Tibial artery (tissue), 4 donors: ENCODE measurements around the gene CFAP161.

ENCODE experiments used
- DNase-seq, 2 donors: peaks; one replicate each; pipeline ENCODE4 v3.0.0-alpha.2; 2019
- H3K27ac ChIP-seq, 2 donors: fragments of 200-600 bp; sonication (generic) in 1 of 2; 1 replicate in 1 of 2; 2 replicates in 1 of 2; pipeline ENCODE4 v1.5.1; 2018 to 2019; ENCODE audit warnings: mild to moderate bottlenecking in 1 of 2
- H3K27me3 ChIP-seq, 2 donors: fragments of 200-600 bp; sonication (generic) in 1 of 2; one replicate each; pipeline versions ENCODE4 v1.5.1 to v1.6.0; 2016 to 2019
- H3K36me3 ChIP-seq, 3 donors: fragments of 200-600 bp; sonication (generic) in 2 of 3; one replicate each; pipeline ENCODE4 v1.5.1; 2016 to 2019; ENCODE audit warnings: mild to moderate bottlenecking in 2 of 3
- H3K4me1 ChIP-seq, 4 donors: fragments of 200-600 bp; sonication (generic) in 2 of 4; 1 replicate in 3 of 4; 2 replicates in 1 of 4; pipeline ENCODE4 v1.5.1; 2016 to 2019
- H3K4me3 ChIP-seq, 2 donors: fragments of 200-600 bp; sonication (generic) in 1 of 2; 1 replicate in 1 of 2; 2 replicates in 1 of 2; pipeline ENCODE4 v1.5.1; 2018 to 2019; ENCODE audit warnings: mild to moderate bottlenecking in 2 of 2
- H3K9me3 ChIP-seq, 3 donors: fragments of 200-600 bp; sonication (generic) in 1 of 3; one replicate each; pipeline ENCODE4 v1.5.1; 2016 to 2019
- CTCF ChIP-seq, 2 experiments: fragments of 200-600 bp in 1 of 2; fragments of 450-650 bp in 1 of 2; IDR thresholded peaks; one replicate each; pipeline ENCODE4 v1.5.1; 2017 to 2019; ENCODE audit warnings: antibody characterized with exemption in 2 of 2, mild to moderate bottlenecking in 1 of 2, moderate library complexity in 1 of 2
- intact Hi-C: fragments of 100-400 bp; cut with DNase I; formaldehyde crosslinking; loops from one replicate; pipeline ENCODE4 v1.15.0; 2023; ENCODE audit warnings: low total_unique reads

Gene CFAP161

GRCh38 chr15:81152339-81152738, 18.3 kb downstream of the CFAP161 start:
- H3K27ac ChIP-seq: no peak overlapping the region
- no peaks in the 10 kb centered on the region for H3K9me3 ChIP-seq
- H3K27me3 ChIP-seq: peaks cover 0 to 2% of the 10 kb centered on the region in 2 donors
- intact Hi-C loops: loop anchor here (5.0 kb wide), 1 partner anchor 115 kb away; no protein-coding TSS in a partner anchor
- H3K4me3 ChIP-seq: no peak overlapping the region
- TF ChIP-seq CTCF (IDR thresholded peaks at IDR 0.05): no peak
- no peaks in the 10 kb centered on the region for H3K36me3 ChIP-seq
- H3K4me1 ChIP-seq: peaks cover 0 to 8% (median 0%) of the 10 kb centered on the region in 4 donors
- no peak for DNase-seq

DNA sequence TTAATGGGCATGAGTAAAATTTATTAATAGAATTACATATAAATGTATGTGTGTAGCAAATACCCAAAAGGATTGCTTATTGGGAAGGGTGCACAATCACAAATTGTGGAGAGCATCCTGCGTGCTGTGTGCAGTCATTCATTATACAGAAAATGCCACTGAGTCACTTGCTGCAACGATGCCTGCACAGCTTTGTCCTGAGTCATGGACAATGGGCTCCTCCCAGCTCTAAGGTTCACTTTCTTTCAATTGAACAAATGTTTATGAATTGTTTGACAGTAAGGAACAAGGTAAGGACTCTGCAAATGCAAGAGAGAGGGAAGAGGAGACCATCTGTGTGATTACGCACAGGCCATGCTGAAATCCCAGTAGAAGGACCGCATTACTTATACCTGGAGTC, 18.7 kb downstream of the CFAP161 start:
- intact Hi-C loops: loop anchor here (5.0 kb wide), 1 partner anchor 115 kb away; no protein-coding TSS in a partner anchor
- TF ChIP-seq CTCF (IDR thresholded peaks at IDR 0.05): no peak
- Histone ChIP-seq H3K4me1 (peaks cover 0 to 10% (median 0%) of the 10 kb centered on the region in 4 donors), H3K9me3 (no peaks in the 10 kb centered on the region), H3K27ac (no peak overlapping the region), H3K36me3 (no peaks in the 10 kb centered on the region), H3K4me3 (no peak overlapping the region), H3K27me3 (peaks cover 0 to 2% of the 10 kb centered on the region in 2 donors)
- DNase-seq: no peak

- Histone ChIP-seq H3K4me1 (peaks cover 0 to 16% (median 5%) of the 10 kb centered on the region in 4 donors), H3K36me3 (no peaks in the 10 kb centered on the region), H3K9me3 (no peaks in the 10 kb centered on the region), H3K27me3 (no peaks in the 10 kb centered on the region), H3K27ac (no peak overlapping the region), H3K4me3 (no peak overlapping the region)
- DNase-seq: peak in 1 of 2 donors; percentile 71
- peak; percentile 60 to 63 for TF ChIP-seq CTCF (IDR thresholded peaks at IDR 0.05)
- intact Hi-C loops: no loop called here
Measured at GRCh38 chr15:81155375-81156218, 21.5 kb downstream of the CFAP161 start.

DNA sequence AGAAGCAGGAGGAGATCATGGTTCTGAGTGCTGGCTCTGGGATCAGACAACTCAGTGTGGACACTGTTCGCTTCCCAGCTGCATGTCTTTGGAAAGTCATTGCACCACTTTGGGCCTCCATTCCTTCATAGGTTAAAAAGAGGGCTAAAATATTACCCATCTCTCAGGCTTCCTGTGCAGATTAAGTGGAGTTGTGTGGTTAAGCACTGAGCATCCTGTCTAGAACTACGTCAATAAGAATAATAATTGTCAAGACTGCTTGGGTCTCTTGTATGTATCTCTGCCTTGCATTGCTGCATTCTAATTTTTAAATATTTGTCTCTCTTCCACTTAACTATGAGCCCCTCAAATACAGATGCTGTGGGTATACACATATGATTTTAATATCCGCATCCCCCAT, 22.3 kb downstream of the CFAP161 start:
- Histone ChIP-seq H3K27me3 (no peaks in the 10 kb centered on the region), H3K4me3 (no peak overlapping the region), H3K36me3 (no peaks in the 10 kb centered on the region), H3K4me1 (peaks cover 0 to 23% (median 12%) of the 10 kb centered on the region in 4 donors), H3K27ac (no peak overlapping the region), H3K9me3 (no peaks in the 10 kb centered on the region)
- TF ChIP-seq CTCF (IDR thresholded peaks at IDR 0.05): no peak
- intact Hi-C loops: no loop called here
- no peak for DNase-seq

GRCh38 chr15:81157195-81157938, 23.3 kb downstream of the CFAP161 start:
- no peaks in the 10 kb centered on the region for H3K27me3 ChIP-seq
- DNase-seq: no peak
- TF ChIP-seq CTCF (IDR thresholded peaks at IDR 0.05): no peak
- H3K4me1 ChIP-seq: peaks cover 0 to 23% (median 16%) of the 10 kb centered on the region in 4 donors
- H3K9me3 ChIP-seq: no peaks in the 10 kb centered on the region
- H3K27ac ChIP-seq: no peak overlapping the region
- intact Hi-C loops: no loop called here
- H3K36me3 ChIP-seq: no peaks in the 10 kb centered on the region
- H3K4me3 ChIP-seq: no peak overlapping the region
